H7 (cell line): ENCODE data around the gene PBLD. TPM values are rescaled to one million over a fixed set of nuclear protein-coding genes. Genes with fewer than 3 reads are reported as not detected.

Experiments used
- DNase-seq: peaks from one replicate; pipeline ENCODE4 v3.0.0; 2012
- H3K27me3 ChIP-seq: 2 replicates; pipeline ENCODE4 v1.6.0; 2011; ENCODE audit warnings: mild to moderate bottlenecking, low read length; ENCODE audit not compliant: control insufficient read depth, insufficient read depth
- H3K36me3 ChIP-seq: replicated peaks from 2 replicates; pipeline ENCODE4 v1.5.1; 2011; ENCODE audit warnings: low read length; ENCODE audit not compliant: control insufficient read depth, insufficient read depth
- H3K4me3 ChIP-seq: 2 replicates; pipeline ENCODE4 v1.5.1; 2011; ENCODE audit warnings: low read depth, mild to moderate bottlenecking, control low read depth, low read length, moderate library complexity; ENCODE audit not compliant: insufficient read depth
- total RNA-seq: library from RNA; depleted of rRNA; stranded (reverse); fragments of >200 nt; shearing (Covaris generic); gene quantifications from 2 replicates; pipeline ENCODE4 v1.2.3, GENCODE V29; 2014; rRNA removed

PBLD gene
- total RNA-seq: 1.4 and 3.4 TPM in 2 replicates

GRCh38 chr10:68332259-68333057 lies at the start of gene PBLD:
Gene PBLD, minus strand, starts transcription at chr10:68332928. Its CDS starts 26,084 bp downstream, at chr10:68306844.
- peak; percentile 76 for DNase-seq
- Histone ChIP-seq H3K27me3 (no peaks in the 10 kb centered on the region), H3K36me3 (no peaks in the 10 kb centered on the region; the same call in 1 of the 2 replicates), H3K4me3 (peak within 1 kb of the TSS; percentile 95)

GRCh38 chr10:68371604-68372003 lies 38.9 kb upstream of the PBLD start:
- no peaks in the 10 kb centered on the region for H3K27me3 ChIP-seq
- DNase-seq: no peak
- no peaks in the 10 kb centered on the region; the same call in 1 of the 2 replicates for H3K36me3 ChIP-seq
- no peak overlapping the region for H3K4me3 ChIP-seq

DNA sequence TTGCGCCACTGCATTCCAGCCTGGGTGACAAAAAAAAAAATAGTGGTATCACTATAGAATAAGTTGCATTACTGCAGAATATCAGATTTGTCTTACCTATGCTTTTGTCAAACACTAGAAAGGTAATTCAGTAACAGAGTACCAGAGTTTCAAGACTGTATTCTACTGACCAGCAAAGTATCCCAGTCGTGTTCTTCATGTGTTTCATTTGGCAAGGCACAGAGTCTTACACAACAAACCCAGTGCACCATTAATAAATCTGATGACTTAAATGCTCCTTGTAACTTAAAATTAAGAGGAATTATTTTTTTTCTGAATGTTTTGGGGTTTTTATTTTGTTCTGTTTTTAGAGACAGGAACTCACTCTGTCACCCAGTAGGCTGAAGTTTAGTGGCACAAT lies 34.4 kb upstream of the PBLD start:
- H3K4me3 ChIP-seq: no peak overlapping the region
- H3K36me3 ChIP-seq: peaks cover 2% of the 10 kb centered on the region
- DNase-seq: no peak
- H3K27me3 ChIP-seq: no peaks in the 10 kb centered on the region

- Histone ChIP-seq H3K27me3 (no peaks in the 10 kb centered on the region), H3K36me3 (peaks cover 2% of the 10 kb centered on the region), H3K4me3 (no peak overlapping the region)
- no peak for DNase-seq
Observed at GRCh38 chr10:68366600-68366999, 33.9 kb upstream of the PBLD start.

DNA sequence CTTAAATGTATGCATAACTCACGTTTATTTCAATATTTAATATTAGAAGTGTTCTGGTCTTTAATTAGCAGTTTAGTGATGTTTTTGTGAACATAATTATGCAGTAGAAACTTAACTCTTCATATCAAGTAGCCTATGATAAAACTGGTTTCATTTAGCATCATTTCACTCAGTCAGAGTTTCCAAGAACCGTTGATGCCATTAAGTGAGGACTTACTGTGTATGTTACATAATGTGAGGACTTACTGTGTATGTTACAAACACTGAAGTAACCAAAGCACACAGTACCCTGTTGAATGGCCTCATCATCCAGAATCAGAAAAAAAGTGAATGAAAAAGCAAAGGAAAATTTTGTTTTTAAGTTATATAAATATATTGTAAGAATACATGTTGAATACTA lies 32.9 kb upstream of the PBLD start:
- Histone ChIP-seq H3K36me3 (peaks cover 4% of the 10 kb centered on the region), H3K4me3 (no peak overlapping the region), H3K27me3 (no peaks in the 10 kb centered on the region)
- no peak for DNase-seq

DNA sequence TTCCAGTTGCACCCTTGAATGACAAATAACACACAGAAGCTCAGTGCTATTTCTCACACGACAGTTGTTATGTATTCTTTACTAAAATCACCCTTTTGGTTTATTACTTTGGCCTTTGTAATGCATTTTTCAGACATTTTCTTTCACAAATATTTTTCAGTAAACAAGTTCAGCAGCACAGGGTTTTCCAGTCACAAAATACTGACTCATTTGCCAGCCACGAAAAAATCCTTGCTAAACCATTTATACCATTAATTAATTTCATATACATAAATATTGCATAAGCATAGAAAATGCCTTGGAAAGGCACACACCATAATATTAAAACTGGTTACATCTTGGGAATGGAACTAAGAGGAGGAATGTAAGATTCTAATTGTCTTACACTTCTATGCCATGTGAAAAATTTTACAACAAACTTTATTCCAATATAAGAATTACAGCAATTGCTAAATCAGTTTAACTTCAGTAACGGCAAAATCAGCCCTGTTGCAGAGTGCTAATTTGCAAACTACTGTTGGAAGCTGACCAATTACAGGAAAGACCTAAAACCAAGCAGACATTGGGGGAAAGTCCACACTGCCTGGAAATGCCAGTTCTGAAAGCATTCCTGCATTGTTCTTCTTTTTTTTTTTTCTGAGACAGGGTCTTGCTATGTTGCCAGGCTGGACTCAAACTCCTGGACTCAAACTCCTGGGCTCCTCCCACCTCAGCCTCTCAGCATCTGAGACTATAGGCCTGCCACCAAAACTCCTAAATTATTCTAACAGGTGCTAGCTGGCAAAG lies 31.6 kb upstream of the PBLD start:
- no peak for DNase-seq
- Histone ChIP-seq H3K27me3 (no peaks in the 10 kb centered on the region), H3K36me3 (peaks cover 4% of the 10 kb centered on the region), H3K4me3 (no peak overlapping the region)

DNA sequence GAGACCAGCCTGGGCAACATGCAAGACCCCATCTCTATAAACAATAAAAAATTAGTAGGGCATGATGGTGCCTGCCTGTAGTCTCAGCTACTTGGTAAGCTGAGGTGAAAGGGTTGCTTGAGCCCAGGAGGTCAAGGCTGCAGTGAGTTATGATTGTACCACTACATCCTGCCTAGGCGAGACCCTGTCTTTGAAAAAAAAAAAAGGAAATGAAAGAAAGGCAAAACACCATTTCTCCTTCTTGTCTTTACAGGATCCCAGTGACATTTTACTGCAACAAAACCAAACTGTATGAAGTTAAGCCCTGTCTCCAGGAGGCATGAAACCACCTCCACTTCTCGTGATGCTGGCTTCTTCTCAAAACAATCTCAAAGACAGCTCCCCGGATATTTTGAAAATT lies 29.9 kb upstream of the PBLD start:
- Histone ChIP-seq H3K27me3 (no peaks in the 10 kb centered on the region), H3K36me3 (peaks cover 4% of the 10 kb centered on the region), H3K4me3 (no peak overlapping the region)
- no peak for DNase-seq

- H3K36me3 ChIP-seq: peaks cover 2% of the 10 kb centered on the region
- H3K27me3 ChIP-seq: no peaks in the 10 kb centered on the region
- no peak overlapping the region for H3K4me3 ChIP-seq
- no peak for DNase-seq
Observed at GRCh38 chr10:68359189-68359588, 26.5 kb upstream of the PBLD start.

- Histone ChIP-seq H3K27me3 (no peaks in the 10 kb centered on the region), H3K36me3 (peaks cover 1% of the 10 kb centered on the region), H3K4me3 (no peak overlapping the region)
- no peak for DNase-seq
Observed at GRCh38 chr10:68353537-68353936, 20.8 kb upstream of the PBLD start.

- Histone ChIP-seq H3K4me3 (no peak overlapping the region), H3K36me3 (peaks cover 1% of the 10 kb centered on the region; the same call in 1 of the 2 replicates), H3K27me3 (no peaks in the 10 kb centered on the region)
- peak; percentile 43 for DNase-seq
Observed at GRCh38 chr10:68348265-68348741, 15.6 kb upstream of the PBLD start.

GRCh38 chr10:68346774-68347173 lies 14.0 kb upstream of the PBLD start:
- Histone ChIP-seq H3K27me3 (no peaks in the 10 kb centered on the region), H3K4me3 (no peak overlapping the region), H3K36me3 (peaks cover 9% of the 10 kb centered on the region)
- no peak for DNase-seq

DNA sequence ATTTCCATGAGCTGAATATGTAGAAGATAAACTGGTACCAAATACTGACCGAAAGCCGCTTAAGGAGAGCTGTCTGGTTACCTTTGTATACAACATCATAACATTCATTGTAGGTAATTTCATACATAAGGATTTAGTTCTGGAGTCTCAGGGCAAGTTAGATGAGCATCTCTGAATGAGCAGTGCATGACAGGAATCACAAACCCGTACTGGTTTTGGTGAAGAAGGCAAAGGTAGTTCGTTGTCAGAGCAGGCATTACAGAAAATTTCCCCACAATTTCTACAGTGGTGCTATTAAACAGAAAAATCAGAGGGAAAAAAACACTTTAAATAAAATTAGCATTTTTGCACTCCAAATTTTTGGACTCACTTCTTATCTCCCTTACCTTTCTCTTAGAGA lies 12.9 kb upstream of the PBLD start:
- Histone ChIP-seq H3K36me3 (peaks cover 14% of the 10 kb centered on the region), H3K4me3 (no peak overlapping the region), H3K27me3 (no peaks in the 10 kb centered on the region)
- DNase-seq: no peak

GRCh38 chr10:68342909-68343516 lies 10.3 kb upstream of the PBLD start:
- Histone ChIP-seq H3K36me3 (peaks cover 27% of the 10 kb centered on the region), H3K4me3 (no peak overlapping the region), H3K27me3 (no peaks in the 10 kb centered on the region)
- no peak for DNase-seq

- Histone ChIP-seq H3K4me3 (no peak overlapping the region), H3K27me3 (no peaks in the 10 kb centered on the region), H3K36me3 (peaks cover 27% of the 10 kb centered on the region)
- DNase-seq: no peak
Observed at GRCh38 chr10:68340358-68341080, 7.8 kb upstream of the PBLD start.
